Stromal cell of bone marrow (primary cell): ENCODE results near the gene DDOST.
A peak's percentile ranks its signal among the peaks of the same experiment; 100 is the strongest.
"Not testable (repeated sequence)": the region's sequence is repeated elsewhere in the genome, so short reads cannot be mapped to it uniquely, and the experiment has no call there.

Source experiments
- DNase-seq: peaks from one replicate; pipeline ENCODE4 v3.0.0-alpha.2; 2012; ENCODE audit warnings: low read depth

Gene DDOST

GRCh38 chr1:20625176-20626097 lies 35.7 kb downstream of the DDOST start:
- DNase-seq = no peak

GRCh38 chr1:20624709-20625108 lies 36.5 kb downstream of the DDOST start:
- DNase-seq = no peak

DNA sequence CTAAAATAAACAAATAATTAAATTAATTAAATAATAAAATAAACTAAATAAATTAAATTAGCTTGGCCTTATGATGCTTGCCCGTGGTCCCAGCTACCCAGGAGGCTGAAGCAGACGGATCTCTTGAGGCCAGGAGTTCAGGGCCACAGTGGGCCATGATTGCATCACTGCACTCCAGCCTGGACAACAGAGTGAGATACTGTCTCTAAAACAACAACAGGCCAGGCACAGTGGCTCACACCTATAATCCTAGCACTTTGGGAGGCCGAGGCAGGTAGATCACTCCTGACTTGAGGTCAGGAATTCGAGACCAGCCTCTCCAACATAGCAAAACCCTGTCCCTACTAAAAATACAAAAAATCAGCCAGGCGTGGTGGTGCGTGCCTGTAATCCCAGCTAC lies 40.2 kb downstream of the DDOST start:
- no peak for DNase-seq

GRCh38 chr1:20619999-20620398 lies 41.2 kb downstream of the DDOST start:
- DNase-seq = no peak

DNA sequence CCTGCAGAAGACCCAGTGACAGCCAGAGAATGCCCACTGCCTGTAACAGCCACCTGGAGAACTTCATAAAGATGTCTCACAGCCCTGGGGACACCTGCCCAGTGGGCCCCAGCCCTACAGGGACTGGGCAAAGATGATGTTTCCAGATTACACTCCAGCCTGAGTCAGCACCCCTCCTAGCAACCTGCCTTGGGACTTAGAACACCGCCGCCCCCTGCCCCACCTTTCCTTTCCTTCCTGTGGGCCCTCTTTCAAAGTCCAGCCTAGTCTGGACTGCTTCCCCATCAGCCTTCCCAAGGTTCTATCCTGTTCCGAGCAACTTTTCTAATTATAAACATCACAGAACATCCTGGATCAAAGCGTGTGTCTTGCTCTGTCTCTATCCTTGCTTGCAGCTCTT lies 42.6 kb downstream of the DDOST start:
- no peak for DNase-seq

DNA sequence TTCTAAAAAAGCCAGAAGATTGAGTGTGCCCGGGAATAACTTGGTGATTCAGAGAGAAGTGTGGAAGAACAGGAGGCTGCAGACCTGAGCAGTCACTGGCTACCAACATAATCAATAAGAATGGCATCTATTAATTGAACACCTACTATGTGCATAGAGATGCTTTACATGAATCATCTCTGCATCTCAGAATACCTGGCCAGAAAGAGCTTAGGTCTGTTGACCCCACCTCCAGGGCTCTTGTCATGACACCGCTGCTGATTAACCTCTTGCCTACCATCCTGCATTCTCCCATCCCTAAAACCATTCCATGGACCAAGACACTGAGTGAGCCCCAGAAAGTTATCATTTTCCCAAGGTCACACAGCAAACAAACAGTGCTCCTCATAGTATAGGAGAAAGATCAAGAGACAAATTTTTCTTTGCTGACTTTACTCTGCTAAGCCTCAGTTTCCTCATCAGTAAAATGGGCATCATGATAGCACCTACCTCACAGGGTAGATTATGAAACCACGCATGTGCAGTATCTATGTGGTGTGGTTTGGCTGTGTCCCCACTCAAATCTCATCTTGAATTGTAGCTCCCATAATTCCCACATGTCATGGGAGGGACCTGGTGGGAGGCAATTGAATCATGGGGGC lies 44.2 kb downstream of the DDOST start:
- DNase-seq = no peak

- no peak for DNase-seq
These were observed 45.0 kb downstream of the DDOST start for GRCh38 chr1:20615946-20616846.

- DNase-seq = no peak
These were observed 47.0 kb downstream of the DDOST start for GRCh38 chr1:20614131-20614579.

DNA sequence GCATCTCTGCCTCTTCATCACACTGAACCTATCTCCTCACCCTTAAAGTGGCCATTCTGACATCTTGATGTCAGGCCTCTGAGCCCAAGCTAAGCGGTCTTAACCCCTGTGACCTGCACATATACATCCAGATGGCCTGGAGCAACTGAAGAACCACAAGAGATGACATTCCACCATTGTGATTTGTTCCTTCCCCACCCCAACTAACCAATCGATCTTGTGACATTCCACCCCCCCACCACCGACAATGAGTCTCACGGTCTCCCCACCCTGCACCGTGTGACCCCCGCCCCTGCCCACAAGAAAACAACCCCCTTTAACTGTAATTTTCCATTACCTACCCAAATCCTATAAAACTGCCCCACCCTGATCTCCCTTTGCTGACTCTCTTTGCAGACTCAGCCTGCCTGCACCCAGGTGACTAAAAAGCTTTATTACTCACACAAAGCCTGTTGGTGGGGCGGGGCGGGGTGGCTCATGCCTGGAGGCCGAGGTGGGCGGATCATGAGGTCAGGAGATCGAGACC lies 48.9 kb downstream of the DDOST start:
- DNase-seq = no peak

DNA sequence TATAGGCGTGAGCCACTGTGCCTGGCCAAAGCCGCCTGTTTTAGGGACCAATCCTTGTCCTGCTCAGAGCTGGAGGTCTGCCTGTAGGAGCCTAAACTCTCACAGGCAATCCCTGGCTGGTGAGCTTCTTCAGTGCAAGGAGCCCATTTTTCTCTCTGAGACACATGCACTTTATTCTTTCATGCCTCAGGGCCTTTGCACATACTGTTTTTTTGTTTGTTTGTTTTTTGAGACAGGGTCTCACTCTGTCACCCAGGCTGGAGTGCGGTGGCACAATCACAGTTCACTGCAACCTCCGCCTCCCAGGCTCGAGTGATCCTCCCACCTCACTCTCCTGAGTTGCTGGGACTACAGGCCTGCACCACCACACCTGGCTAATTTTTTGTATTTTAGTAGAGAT lies 49.5 kb downstream of the DDOST start:
- no peak for DNase-seq

DNA sequence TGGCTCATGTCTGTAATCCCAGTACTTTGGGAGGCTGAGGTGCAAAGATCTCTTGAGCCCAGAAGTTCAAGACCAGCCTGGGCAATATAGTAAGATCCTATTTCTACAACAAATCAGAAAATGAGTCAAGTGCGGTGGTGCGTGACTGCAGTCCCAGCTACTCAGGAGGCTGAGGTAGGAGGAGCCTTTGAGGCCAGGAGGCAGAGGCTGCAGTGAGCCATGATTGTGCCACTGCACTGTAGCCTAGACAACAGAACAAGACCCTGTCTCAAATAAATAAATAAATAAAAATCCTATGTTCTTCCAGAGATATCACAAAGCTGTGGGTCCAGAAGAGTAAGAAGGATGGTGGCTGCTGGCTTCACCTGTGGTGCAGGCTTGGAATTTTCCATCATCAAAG lies 50.2 kb downstream of the DDOST start:
- DNase-seq = no peak

- DNase-seq = no peak
These were observed 51.6 kb downstream of the DDOST start for GRCh38 chr1:20609541-20609940.

DNA sequence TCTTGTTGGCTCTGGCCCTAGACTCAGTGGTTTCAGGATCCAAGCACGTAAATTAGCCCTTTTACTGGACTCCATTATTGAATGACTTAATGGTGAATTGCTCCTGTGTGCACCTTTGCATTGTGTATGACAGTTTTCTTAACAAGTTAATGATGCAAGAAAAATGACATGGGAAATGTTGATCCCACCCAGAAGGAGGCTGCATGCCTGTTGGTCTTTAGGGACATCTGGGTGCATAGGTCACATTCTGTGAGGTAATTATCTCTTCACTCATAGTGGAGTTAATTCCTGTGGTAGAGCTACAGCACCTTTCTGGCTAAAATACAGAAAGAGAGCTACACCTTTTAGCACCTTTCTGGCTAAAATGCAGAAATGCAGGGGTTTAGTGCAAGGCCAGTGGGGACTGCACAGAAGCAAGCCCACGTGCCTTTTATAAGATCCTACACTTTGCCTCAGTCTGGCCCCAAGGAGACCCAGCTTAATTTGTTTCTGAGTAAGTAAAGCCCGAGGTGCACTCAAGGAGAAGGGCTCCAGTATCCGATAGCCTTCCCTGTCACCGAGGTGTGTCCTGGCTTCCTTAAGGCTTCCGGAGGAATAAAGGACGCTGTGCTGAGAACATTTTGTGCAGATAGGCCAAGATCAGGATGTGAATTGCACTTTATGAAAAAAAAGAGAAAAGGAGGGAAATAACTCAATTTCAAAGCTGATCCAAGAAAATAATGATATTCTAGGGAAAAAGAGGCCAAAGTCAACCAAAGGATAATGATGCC lies 54.2 kb downstream of the DDOST start:
- DNase-seq = not testable (repeated sequence)

DNA sequence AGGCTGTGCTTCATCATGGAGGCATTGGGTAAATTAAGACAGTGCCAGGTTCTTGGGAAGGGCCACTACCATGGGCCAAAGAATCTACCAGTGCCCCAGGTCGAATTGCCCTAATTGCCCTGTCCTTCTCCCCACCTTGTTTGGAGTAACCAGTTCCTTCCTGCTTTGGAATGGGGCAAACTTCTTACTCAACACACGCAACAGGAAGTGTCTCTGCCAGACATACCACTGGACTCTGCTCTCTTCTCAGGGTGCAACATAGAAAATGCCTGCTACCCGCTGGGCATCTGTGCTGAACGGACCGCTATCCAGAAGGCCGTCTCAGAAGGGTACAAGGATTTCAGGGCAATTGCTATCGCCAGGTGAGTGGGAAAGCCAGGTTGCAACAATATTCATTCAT lies 56.5 kb downstream of the DDOST start:
- DNase-seq = no peak

GRCh38 chr1:20603504-20604464 lies 57.4 kb downstream of the DDOST start:
- DNase-seq = peak; percentile 85

DNA sequence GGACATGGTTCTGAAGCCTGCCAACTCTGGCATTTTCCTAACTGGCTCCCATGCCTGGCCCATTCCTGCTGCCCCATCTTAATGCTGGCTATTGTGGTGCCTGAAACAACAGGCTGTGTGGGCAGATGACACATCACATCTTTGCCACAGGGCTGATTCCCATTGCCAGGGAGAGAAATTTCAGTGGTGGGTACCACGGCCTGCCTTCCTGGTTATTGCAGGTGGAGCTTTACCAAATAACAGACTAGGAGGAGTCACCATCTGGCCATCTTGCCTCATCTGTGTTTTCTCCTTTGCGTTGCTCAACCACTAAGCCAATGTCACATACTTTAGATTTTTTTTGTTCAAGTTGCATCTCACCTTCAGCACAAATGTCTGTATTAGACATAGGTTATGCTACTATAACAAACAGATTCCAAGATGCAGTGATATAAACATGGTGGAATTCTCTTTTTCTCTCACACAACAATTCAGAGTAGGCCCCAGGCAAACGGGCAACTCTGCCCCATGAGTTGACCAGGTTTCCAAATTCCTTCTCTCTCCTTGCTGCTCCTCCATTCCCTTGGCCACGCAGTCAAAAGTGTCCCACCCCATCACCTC lies 58.2 kb downstream of the DDOST start:
- no peak for DNase-seq
